GM06990 (cell line): ENCODE results near the gene CCR7.

Experiments
- DNase-seq: peaks from one replicate; pipeline ENCODE4 v3.0.0-alpha.2; 2011; ENCODE audit not compliant: insufficient read length; ENCODE audit errors: extremely low read depth
- H3K27me3 ChIP-seq: replicated peaks from 2 replicates; pipeline ENCODE4 v1.6.0; 2011; ENCODE audit warnings: low read length; ENCODE audit not compliant: control insufficient read depth, insufficient read depth
- H3K36me3 ChIP-seq: 2 replicates; pipeline ENCODE4 v1.5.1; 2011; ENCODE audit warnings: low read length; ENCODE audit not compliant: control insufficient read depth, insufficient read depth
- H3K4me3 ChIP-seq: replicated peaks from 2 replicates; pipeline ENCODE4 v1.5.1; 2011; ENCODE audit warnings: low read depth, mild to moderate bottlenecking, control low read depth, low read length
- CTCF ChIP-seq: IDR thresholded peaks from 2 replicates; pipeline ENCODE4 v1.5.1; 2011; ENCODE audit warnings: low read length, control low read depth, mild to moderate bottlenecking, inconsistent platforms; ENCODE audit not compliant: insufficient read depth, poor library complexity, severe bottlenecking

The CCR7 gene

GRCh38 chr17:40610359-40610758 is 45.1 kb upstream of the CCR7 start:
- Histone ChIP-seq H3K36me3 (no peaks in the 10 kb centered on the region), H3K27me3 (0 out of 2 replicates have a peak, but pooled peaks cover 2% of the 10 kb centered on the region), H3K4me3 (no peak overlapping the region)
- DNase-seq, result no peak
- TF ChIP-seq CTCF, result no peak

- 0 out of 2 replicates have a peak, but pooled peaks cover 2% of the 10 kb centered on the region for H3K27me3 ChIP-seq
- DNase-seq, result no peak
- no peaks in the 10 kb centered on the region for H3K36me3 ChIP-seq
- H3K4me3 ChIP-seq, result no peak overlapping the region
- TF ChIP-seq CTCF, result no peak
Measured at GRCh38 chr17:40608061-40608581, 42.8 kb upstream of the CCR7 start.

GRCh38 chr17:40607641-40608040 is 42.4 kb upstream of the CCR7 start:
- TF ChIP-seq CTCF, result no peak
- Histone ChIP-seq H3K36me3 (no peaks in the 10 kb centered on the region), H3K27me3 (0 out of 2 replicates have a peak, but pooled peaks cover 2% of the 10 kb centered on the region), H3K4me3 (no peak overlapping the region)
- DNase-seq, result no peak

GRCh38 chr17:40606548-40607353 is 41.5 kb upstream of the CCR7 start:
- no peak for DNase-seq
- no peak overlapping the region for H3K4me3 ChIP-seq
- TF ChIP-seq CTCF, result no peak
- H3K36me3 ChIP-seq, result no peaks in the 10 kb centered on the region
- 0 out of 2 replicates have a peak, but pooled peaks cover 2% of the 10 kb centered on the region for H3K27me3 ChIP-seq

GRCh38 chr17:40605306-40605705 is 40.0 kb upstream of the CCR7 start:
- H3K27me3 ChIP-seq, result 0 out of 2 replicates have a peak, but pooled peaks cover 2% of the 10 kb centered on the region
- no peak for TF ChIP-seq CTCF
- H3K4me3 ChIP-seq, result no peak overlapping the region
- no peaks in the 10 kb centered on the region for H3K36me3 ChIP-seq
- no peak for DNase-seq
